IMR-90 (cell line): ENCODE data around the gene PLCXD1.

ENCODE experiments used
- BHLHE40 ChIP-seq: fragments of 150-350 bp; IDR thresholded peaks from 2 replicates; pipeline ENCODE4 v1.6.1; 2016; ENCODE audit warnings: mild to moderate bottlenecking, low read depth, low read length
- MAFK ChIP-seq: IDR thresholded peaks from 2 replicates; pipeline ENCODE4 v1.6.1; 2012; ENCODE audit warnings: low read depth, low read length, improper control_type of control experiment
- MAZ ChIP-seq: IDR thresholded peaks from 2 replicates; pipeline ENCODE4 v1.6.1; 2012; ENCODE audit warnings: low read depth, mild to moderate bottlenecking, low read length, improper control_type of control experiment, moderate library complexity, borderline replicate concordance
- MXI1 ChIP-seq: IDR thresholded peaks from 2 replicates; pipeline ENCODE4 v1.6.1; 2012; ENCODE audit warnings: low read depth, mild to moderate bottlenecking, low read length, moderate library complexity, borderline replicate concordance
- NFE2L2 ChIP-seq: fragments of 150-350 bp; IDR thresholded peaks from 2 replicates; pipeline ENCODE4 v1.6.1; 2016; ENCODE audit warnings: low read depth, mild to moderate bottlenecking, low read length
- POLR2A ChIP-seq: IDR thresholded peaks from 2 replicates; pipeline ENCODE4 v1.6.1; 2012; ENCODE audit warnings: mild to moderate bottlenecking, low read depth, low read length
- RAD21 ChIP-seq: IDR thresholded peaks from 2 replicates; pipeline ENCODE4 v1.6.1; 2012; ENCODE audit warnings: low read length, improper control_type of control experiment
- RCOR1 ChIP-seq: IDR thresholded peaks from 2 replicates; pipeline ENCODE4 v1.6.1; 2012; ENCODE audit warnings: mild to moderate bottlenecking, low read length, improper control_type of control experiment; ENCODE audit not compliant: insufficient replicate concordance
- RFX5 ChIP-seq: IDR thresholded peaks from 2 replicates; pipeline ENCODE4 v1.8.0; 2012; ENCODE audit warnings: low read depth, mild to moderate bottlenecking, low read length, moderate library complexity
- SMC3 ChIP-seq: fragments of 150-350 bp; IDR thresholded peaks from 2 replicates; pipeline ENCODE4 v1.6.1; 2016; ENCODE audit warnings: low read depth, mild to moderate bottlenecking, antibody characterized with exemption, low read length, moderate library complexity
- TF ChIP-seq, protein P1 (sequence below): conservative IDR thresholded peaks from 2 replicates; pipeline ENCODE4 v1.5.1; 2012; ENCODE audit warnings: mild to moderate bottlenecking, low read depth, low read length, improper control_type of control experiment
- TF ChIP-seq, protein P2 (sequence below): fragments of 150-350 bp; IDR thresholded peaks from 2 replicates; pipeline ENCODE4 v1.6.1; 2016; ENCODE audit warnings: low read depth, mild to moderate bottlenecking, low read length, moderate library complexity, borderline replicate concordance
- TF ChIP-seq, protein P3 (sequence below): fragments of 150-350 bp; IDR thresholded peaks from 2 replicates; pipeline ENCODE4 v1.6.1; 2017; ENCODE audit warnings: mild to moderate bottlenecking, antibody characterized with exemption, low read length, low read depth

DNA sequence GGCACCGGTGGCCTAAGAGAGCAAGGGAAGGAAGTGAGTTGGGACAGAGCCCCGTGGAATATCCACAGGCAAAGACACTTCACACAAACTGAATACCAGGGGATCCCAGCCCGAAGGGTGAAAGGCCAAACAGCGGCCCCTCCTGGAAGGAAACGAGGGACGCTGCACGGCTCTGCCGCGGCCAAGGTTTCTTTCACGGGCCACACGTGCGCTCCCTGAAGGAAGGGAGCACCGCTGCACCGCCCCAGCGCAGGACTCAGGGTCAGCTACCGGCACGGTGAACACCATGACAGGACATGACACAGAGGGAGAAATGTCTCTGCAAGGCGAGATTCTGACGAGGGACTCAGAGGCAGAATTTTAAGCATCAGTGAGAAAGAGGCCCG lies 69.0 kb downstream of the PLCXD1 start:
- TF ChIP-seq, protein P1, sequence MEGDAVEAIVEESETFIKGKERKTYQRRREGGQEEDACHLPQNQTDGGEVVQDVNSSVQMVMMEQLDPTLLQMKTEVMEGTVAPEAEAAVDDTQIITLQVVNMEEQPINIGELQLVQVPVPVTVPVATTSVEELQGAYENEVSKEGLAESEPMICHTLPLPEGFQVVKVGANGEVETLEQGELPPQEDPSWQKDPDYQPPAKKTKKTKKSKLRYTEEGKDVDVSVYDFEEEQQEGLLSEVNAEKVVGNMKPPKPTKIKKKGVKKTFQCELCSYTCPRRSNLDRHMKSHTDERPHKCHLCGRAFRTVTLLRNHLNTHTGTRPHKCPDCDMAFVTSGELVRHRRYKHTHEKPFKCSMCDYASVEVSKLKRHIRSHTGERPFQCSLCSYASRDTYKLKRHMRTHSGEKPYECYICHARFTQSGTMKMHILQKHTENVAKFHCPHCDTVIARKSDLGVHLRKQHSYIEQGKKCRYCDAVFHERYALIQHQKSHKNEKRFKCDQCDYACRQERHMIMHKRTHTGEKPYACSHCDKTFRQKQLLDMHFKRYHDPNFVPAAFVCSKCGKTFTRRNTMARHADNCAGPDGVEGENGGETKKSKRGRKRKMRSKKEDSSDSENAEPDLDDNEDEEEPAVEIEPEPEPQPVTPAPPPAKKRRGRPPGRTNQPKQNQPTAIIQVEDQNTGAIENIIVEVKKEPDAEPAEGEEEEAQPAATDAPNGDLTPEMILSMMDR, result no peak
- TF ChIP-seq MAZ (no peak), MAFK (no peak), RAD21 (no peak), BHLHE40 (no peak), POLR2A (no peak), NFE2L2 (no peak), RCOR1 (no peak), MXI1 (no peak), RFX5 (no peak), SMC3 (no peak)
- TF ChIP-seq, protein P2, sequence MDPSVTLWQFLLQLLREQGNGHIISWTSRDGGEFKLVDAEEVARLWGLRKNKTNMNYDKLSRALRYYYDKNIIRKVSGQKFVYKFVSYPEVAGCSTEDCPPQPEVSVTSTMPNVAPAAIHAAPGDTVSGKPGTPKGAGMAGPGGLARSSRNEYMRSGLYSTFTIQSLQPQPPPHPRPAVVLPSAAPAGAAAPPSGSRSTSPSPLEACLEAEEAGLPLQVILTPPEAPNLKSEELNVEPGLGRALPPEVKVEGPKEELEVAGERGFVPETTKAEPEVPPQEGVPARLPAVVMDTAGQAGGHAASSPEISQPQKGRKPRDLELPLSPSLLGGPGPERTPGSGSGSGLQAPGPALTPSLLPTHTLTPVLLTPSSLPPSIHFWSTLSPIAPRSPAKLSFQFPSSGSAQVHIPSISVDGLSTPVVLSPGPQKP, result no peak
- TF ChIP-seq, protein P3, sequence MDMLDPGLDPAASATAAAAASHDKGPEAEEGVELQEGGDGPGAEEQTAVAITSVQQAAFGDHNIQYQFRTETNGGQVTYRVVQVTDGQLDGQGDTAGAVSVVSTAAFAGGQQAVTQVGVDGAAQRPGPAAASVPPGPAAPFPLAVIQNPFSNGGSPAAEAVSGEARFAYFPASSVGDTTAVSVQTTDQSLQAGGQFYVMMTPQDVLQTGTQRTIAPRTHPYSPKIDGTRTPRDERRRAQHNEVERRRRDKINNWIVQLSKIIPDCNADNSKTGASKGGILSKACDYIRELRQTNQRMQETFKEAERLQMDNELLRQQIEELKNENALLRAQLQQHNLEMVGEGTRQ, result no peak
